ENCODE measurements around the gene ITGA6. TPM values are rescaled to one million over a fixed set of nuclear protein-coding genes. Genes with fewer than 3 reads are reported as not detected.

The ITGA6 gene
- total RNA-seq, 1 donor from 2014 or later, result 35.3 TPM

- DNase-seq (ENCODE audit: low read depth) (no peak), FAIRE-seq (peak; percentile 81)
- H3K27me3 Mint-ChIP-seq (ENCODE audit: low read depth, unreplicated experiment), result no peaks in the 10 kb centered on the region
- H3K9me3 Mint-ChIP-seq (ENCODE audit: unreplicated experiment), result no peaks in the 10 kb centered on the region
- Histone ChIP-seq H4K20me1 (ENCODE audit: insufficient read depth, low read length) (no peaks in the 10 kb centered on the region), H3K4me3 (ENCODE audit: insufficient read depth, low read depth, low read length) (no peak overlapping the region), H3K27me3 (ENCODE audit: insufficient read depth, low read length) (no peaks in the 10 kb centered on the region), H3K4me1 (ENCODE audit: insufficient read depth, low read length) (no peaks in the 10 kb centered on the region), H3K4me2 (ENCODE audit: low read length) (no peak overlapping the region), H3K79me2 (ENCODE audit: insufficient read depth, low read length) (no peaks in the 10 kb centered on the region), H3K9me3 (ENCODE audit: insufficient read depth, low read depth, low read length) (no peaks in the 10 kb centered on the region), H3K9ac (ENCODE audit: low read length) (no peak overlapping the region), H3K36me3 (ENCODE audit: insufficient read depth, low read length) (no peaks in the 10 kb centered on the region), H3K27ac (ENCODE audit: low read depth, low read length) (no peak overlapping the region), H2AFZ (ENCODE audit: low read depth, low read length) (no peak overlapping the region)
- TF ChIP-seq EZH2 (IDR thresholded peaks at IDR 0.05; ENCODE audit: insufficient read depth, low read length), result no peak
- no peak for TF ChIP-seq CTCF (IDR thresholded peaks at IDR 0.05; ENCODE audit: insufficient read depth, low read depth, low read length)
- no peaks in the 10 kb centered on the region for H3K36me3 Mint-ChIP-seq (ENCODE audit: low read depth, unreplicated experiment)
- H3K4me1 Mint-ChIP-seq (ENCODE audit: low read depth, unreplicated experiment), result peaks cover 11% of the 10 kb centered on the region
- H3K27ac Mint-ChIP-seq (ENCODE audit: unreplicated experiment), result no peak overlapping the region
- H3K4me3 Mint-ChIP-seq (ENCODE audit: unreplicated experiment), result no peak overlapping the region
Observed at GRCh38 chr2:172473167-172473566, 45.8 kb downstream of the ITGA6 start.

- FAIRE-seq (no peak), DNase-seq (ENCODE audit: low read depth) (no peak)
- Histone ChIP-seq H4K20me1 (ENCODE audit: insufficient read depth, low read length) (no peaks in the 10 kb centered on the region), H3K36me3 (ENCODE audit: insufficient read depth, low read length) (no peaks in the 10 kb centered on the region), H3K27ac (ENCODE audit: low read depth, low read length) (no peak overlapping the region), H3K4me3 (ENCODE audit: insufficient read depth, low read depth, low read length) (no peak overlapping the region), H3K9me3 (ENCODE audit: insufficient read depth, low read depth, low read length) (no peaks in the 10 kb centered on the region), H3K9ac (ENCODE audit: low read length) (no peak overlapping the region), H2AFZ (ENCODE audit: low read depth, low read length) (no peak overlapping the region), H3K4me2 (ENCODE audit: low read length) (no peak overlapping the region), H3K4me1 (ENCODE audit: insufficient read depth, low read length) (peaks cover 12% of the 10 kb centered on the region), H3K27me3 (ENCODE audit: insufficient read depth, low read length) (no peaks in the 10 kb centered on the region), H3K79me2 (ENCODE audit: insufficient read depth, low read length) (no peaks in the 10 kb centered on the region)
- Mint-ChIP-seq H3K27me3 (ENCODE audit: low read depth, unreplicated experiment) (no peaks in the 10 kb centered on the region), H3K27ac (ENCODE audit: unreplicated experiment) (peak overlapping the region; percentile 50), H3K36me3 (ENCODE audit: low read depth, unreplicated experiment) (no peaks in the 10 kb centered on the region), H3K4me3 (ENCODE audit: unreplicated experiment) (no peak overlapping the region), H3K9me3 (ENCODE audit: unreplicated experiment) (no peaks in the 10 kb centered on the region), H3K4me1 (ENCODE audit: low read depth, unreplicated experiment) (peaks cover 33% of the 10 kb centered on the region)
- no peak for TF ChIP-seq EZH2 (IDR thresholded peaks at IDR 0.05; ENCODE audit: insufficient read depth, low read length)
- TF ChIP-seq CTCF (IDR thresholded peaks at IDR 0.05; ENCODE audit: insufficient read depth, low read depth, low read length), result no peak
Observed at GRCh38 chr2:172478353-172478752, 51.0 kb downstream of the ITGA6 start.

- FAIRE-seq (no peak), DNase-seq (ENCODE audit: low read depth) (peak; percentile 9)
- Histone ChIP-seq H2AFZ (ENCODE audit: low read depth, low read length) (no peak overlapping the region), H3K4me2 (ENCODE audit: low read length) (peak overlapping the region; percentile 12), H3K36me3 (ENCODE audit: insufficient read depth, low read length) (no peaks in the 10 kb centered on the region), H3K79me2 (ENCODE audit: insufficient read depth, low read length) (no peaks in the 10 kb centered on the region), H3K9me3 (ENCODE audit: insufficient read depth, low read depth, low read length) (no peaks in the 10 kb centered on the region), H4K20me1 (ENCODE audit: insufficient read depth, low read length) (no peaks in the 10 kb centered on the region), H3K27ac (ENCODE audit: low read depth, low read length) (no peak overlapping the region), H3K27me3 (ENCODE audit: insufficient read depth, low read length) (no peaks in the 10 kb centered on the region), H3K4me1 (ENCODE audit: insufficient read depth, low read length) (peaks cover 12% of the 10 kb centered on the region), H3K9ac (ENCODE audit: low read length) (no peak overlapping the region), H3K4me3 (ENCODE audit: insufficient read depth, low read depth, low read length) (no peak overlapping the region)
- Mint-ChIP-seq H3K27ac (ENCODE audit: unreplicated experiment) (peak overlapping the region; percentile 75), H3K4me3 (ENCODE audit: unreplicated experiment) (peak overlapping the region; percentile 28), H3K27me3 (ENCODE audit: low read depth, unreplicated experiment) (no peaks in the 10 kb centered on the region), H3K4me1 (ENCODE audit: low read depth, unreplicated experiment) (peaks cover 25% of the 10 kb centered on the region), H3K36me3 (ENCODE audit: low read depth, unreplicated experiment) (no peaks in the 10 kb centered on the region), H3K9me3 (ENCODE audit: unreplicated experiment) (no peaks in the 10 kb centered on the region)
- TF ChIP-seq CTCF (IDR thresholded peaks at IDR 0.05; ENCODE audit: insufficient read depth, low read depth, low read length), result no peak
- TF ChIP-seq EZH2 (IDR thresholded peaks at IDR 0.05; ENCODE audit: insufficient read depth, low read length), result no peak
Observed at GRCh38 chr2:172480301-172481218, 53.2 kb downstream of the ITGA6 start.

All from astrocyte (in vitro differentiated cells and primary cell).